ENCODE measurements around the gene CLCNKB.

DNA sequence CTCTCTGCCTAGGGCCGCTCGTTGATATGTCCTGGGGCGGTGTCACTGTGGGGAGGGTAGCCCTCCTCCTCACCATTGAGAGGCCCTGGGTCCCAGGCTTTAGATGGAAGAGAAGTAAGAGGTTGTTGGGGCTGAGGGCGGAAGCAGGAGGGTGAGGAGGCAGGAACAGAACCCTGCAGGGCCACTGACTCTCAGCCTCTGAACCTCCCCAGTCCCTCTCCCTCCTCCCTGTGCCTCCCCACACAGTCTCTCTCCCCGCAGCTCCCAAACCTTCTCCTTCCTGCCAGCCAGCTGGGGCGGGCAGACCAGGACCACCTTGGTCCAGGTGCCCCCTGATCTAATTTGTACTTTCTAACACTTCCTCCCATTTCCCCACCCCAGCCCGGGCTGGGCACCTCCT, 44.2 kb downstream of the CLCNKB start:
- TF ChIP-seq POLR2A (IDR thresholded peaks at IDR 0.05; ENCODE audit: low read depth, low read length) (no peak), POLR2AphosphoS5 (IDR thresholded peaks at IDR 0.05; ENCODE audit: low read depth, low read length) (no peak), TAF1 (IDR thresholded peaks at IDR 0.05; ENCODE audit: borderline replicate concordance, low read depth, low read length) (no peak)

Data from GM12892 (cell line).